Activated CD8-positive, alpha-beta T cell treated with anti-CD3 and anti-CD28 coated beads, Interleukin-2, amount 10 ng/mL, durations not matched to agents 7 days and 5 days (primary cell): Measurements from ENCODE around the gene MYO5B. TPM values are rescaled to one million over a fixed set of nuclear protein-coding genes. Genes with fewer than 3 reads are reported as not detected.

Experiments
- ATAC-seq: fragments of 150-1000 bp; cut with Tn5 transposase; one replicate; pipeline ENCODE4 v1.10.0; 2021; ENCODE audit warnings: moderate library complexity
- CTCF ChIA-PET: fragments of 350-600 bp; sonication (Branson Sonifier 250); formaldehyde crosslinking; loops from one replicate; lab custom pipeline; 2021; ENCODE audit warnings: antibody characterized with exemption; lab: Charles Lee
- POLR2A ChIA-PET: fragments of 350-600 bp; sonication (Branson Sonifier 250); formaldehyde crosslinking; loops from one replicate; lab custom pipeline; 2021; ENCODE audit warnings: antibody characterized with exemption; lab: Charles Lee
- DNase-seq: peaks from one replicate; pipeline ENCODE4 v3.0.0-alpha.2; 2020
- H3K27ac Mint-ChIP-seq: one replicate; pipeline ENCODE4 v1.8.0; 2021; ENCODE audit warnings: mild to moderate bottlenecking, mixed read lengths
- H3K27me3 Mint-ChIP-seq: one replicate; pipeline ENCODE4 v1.8.0; 2021; ENCODE audit warnings: low read depth, mixed read lengths
- H3K36me3 Mint-ChIP-seq: one replicate; pipeline ENCODE4 v1.8.0; 2021; ENCODE audit warnings: low read depth, mixed read lengths
- H3K4me1 Mint-ChIP-seq: one replicate; pipeline ENCODE4 v1.8.0; 2021; ENCODE audit warnings: low read depth, mixed read lengths
- H3K4me3 Mint-ChIP-seq: one replicate; pipeline ENCODE4 v1.8.0; 2021; ENCODE audit warnings: mild to moderate bottlenecking, mixed read lengths
- H3K9me3 Mint-ChIP-seq: one replicate; pipeline ENCODE4 v1.8.0; 2022; ENCODE audit warnings: mixed read lengths; ENCODE audit not compliant: insufficient read depth
- total RNA-seq, 2 experiments: library from RNA; stranded (reverse); gene quantifications; one replicate each; pipeline ENCODE4 v1.2.3, GENCODE V29; 2021

The MYO5B gene
- total RNA-seq, 2 experiments from 2014 or later, result not detected

DNA sequence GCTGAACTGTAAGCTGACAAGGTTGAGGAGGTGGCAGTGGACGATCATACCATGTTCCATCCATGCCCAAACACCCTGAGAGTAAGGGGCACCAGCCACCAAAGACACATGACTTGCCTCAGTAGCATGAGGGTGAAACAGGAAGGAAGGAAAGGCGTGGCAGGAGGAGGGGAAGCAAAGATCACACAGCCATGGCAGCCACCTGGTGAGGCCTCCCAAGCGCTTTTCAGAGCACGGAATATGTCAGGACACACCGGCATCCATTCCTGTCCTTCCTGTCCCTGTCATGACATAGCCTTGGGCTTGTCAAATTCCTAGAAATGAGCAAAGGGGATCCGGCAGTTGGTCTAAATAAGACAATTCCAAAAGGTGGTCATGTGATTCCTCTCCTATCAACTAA lies 118.7 kb downstream of the MYO5B start:
- DNase-seq (no peak), ATAC-seq (no peak)
- CTCF ChIA-PET, result no interaction called here
- Mint-ChIP-seq H3K4me3 (no peak overlapping the region), H3K27me3 (peaks cover 10% of the 10 kb centered on the region), H3K36me3 (no peaks in the 10 kb centered on the region), H3K27ac (no peak overlapping the region), H3K9me3 (no peaks in the 10 kb centered on the region), H3K4me1 (no peaks in the 10 kb centered on the region)
- POLR2A ChIA-PET, result no interaction called here

GRCh38 chr18:50075772-50076171 lies 119.2 kb downstream of the MYO5B start:
- CTCF ChIA-PET, result no interaction called here
- Mint-ChIP-seq H3K27ac (no peak overlapping the region), H3K9me3 (no peaks in the 10 kb centered on the region), H3K4me3 (no peak overlapping the region), H3K27me3 (peaks cover 6% of the 10 kb centered on the region), H3K4me1 (no peaks in the 10 kb centered on the region), H3K36me3 (no peaks in the 10 kb centered on the region)
- POLR2A ChIA-PET, result no interaction called here
- no peak for ATAC-seq
- DNase-seq, result no peak

DNA sequence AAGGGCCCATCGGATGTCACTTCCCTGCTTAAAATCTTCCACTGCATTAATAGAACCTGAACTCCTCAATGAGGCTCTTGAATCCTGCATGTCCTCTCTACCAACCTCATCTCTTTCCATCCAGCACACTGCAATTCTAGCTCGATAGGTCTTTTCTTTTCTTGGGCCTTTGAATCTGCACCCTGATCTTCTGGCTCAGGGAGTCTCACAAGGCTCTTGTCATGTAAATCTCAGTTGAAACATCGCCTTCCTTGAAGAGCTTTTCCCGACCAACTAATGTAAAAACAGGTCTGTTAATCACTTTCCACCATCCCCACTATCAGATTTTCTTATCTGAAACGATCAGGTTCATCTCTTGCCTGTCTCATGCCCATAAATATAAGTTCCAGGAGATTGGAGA lies 120.5 kb downstream of the MYO5B start:
- Mint-ChIP-seq H3K4me1 (no peaks in the 10 kb centered on the region), H3K27me3 (peaks cover 3% of the 10 kb centered on the region), H3K9me3 (no peaks in the 10 kb centered on the region), H3K4me3 (no peak overlapping the region), H3K36me3 (no peaks in the 10 kb centered on the region), H3K27ac (no peak overlapping the region)
- ATAC-seq (no peak), DNase-seq (no peak)
- ChIA-PET POLR2A (no interaction called here), CTCF (no interaction called here)

DNA sequence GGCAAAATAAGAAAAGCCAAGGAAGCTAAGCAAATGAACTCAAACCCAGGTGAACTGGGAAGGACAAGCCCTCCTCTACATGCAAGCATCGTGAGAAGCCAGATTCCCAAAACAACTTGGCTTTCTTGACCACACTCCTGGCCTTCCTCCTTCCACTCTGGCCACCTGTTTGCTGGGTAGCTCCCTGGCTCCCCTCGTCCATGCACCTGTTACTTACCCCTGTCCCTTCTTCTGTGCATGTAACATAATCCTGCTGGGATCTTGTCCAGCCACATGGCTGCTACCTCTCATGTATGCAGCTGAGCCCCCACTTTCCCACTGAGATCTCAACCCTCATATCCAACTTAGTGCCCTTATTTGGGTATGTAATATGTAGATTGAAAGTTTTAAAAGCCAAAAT lies 121.6 kb downstream of the MYO5B start:
- H3K27ac Mint-ChIP-seq, result no peak overlapping the region
- H3K36me3 Mint-ChIP-seq, result no peaks in the 10 kb centered on the region
- POLR2A ChIA-PET, result no interaction called here
- peaks cover 6% of the 10 kb centered on the region for H3K27me3 Mint-ChIP-seq
- H3K4me3 Mint-ChIP-seq, result no peak overlapping the region
- DNase-seq (no peak), ATAC-seq (no peak)
- CTCF ChIA-PET, result no interaction called here
- H3K4me1 Mint-ChIP-seq, result no peaks in the 10 kb centered on the region
- no peaks in the 10 kb centered on the region for H3K9me3 Mint-ChIP-seq

DNA sequence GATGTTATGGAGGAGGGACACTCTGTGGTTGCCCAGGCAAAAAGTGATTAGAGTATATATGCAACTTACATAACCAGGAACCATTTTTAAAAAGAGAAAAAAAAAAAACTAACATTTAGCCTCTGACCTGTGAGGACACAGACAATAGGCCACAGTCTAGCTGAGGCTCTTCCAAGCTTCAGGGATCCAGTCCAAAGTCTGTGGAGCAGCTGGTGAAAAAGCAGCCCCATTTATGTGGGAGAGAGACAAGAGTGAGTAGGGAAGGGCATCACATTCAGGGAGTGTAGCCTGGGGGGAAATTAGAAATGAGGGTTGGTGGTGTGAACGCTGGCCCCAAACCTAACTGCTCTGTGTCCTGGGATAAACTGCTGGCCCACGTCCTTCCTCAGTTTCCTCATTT lies 122.8 kb downstream of the MYO5B start:
- Mint-ChIP-seq H3K27me3 (peaks cover 6% of the 10 kb centered on the region), H3K9me3 (no peaks in the 10 kb centered on the region), H3K4me3 (no peak overlapping the region), H3K27ac (no peak overlapping the region), H3K4me1 (no peaks in the 10 kb centered on the region), H3K36me3 (no peaks in the 10 kb centered on the region)
- DNase-seq (no peak), ATAC-seq (no peak)
- ChIA-PET CTCF (no interaction called here), POLR2A (no interaction called here)

- ATAC-seq, result no peak
- no peak overlapping the region for H3K27ac Mint-ChIP-seq
- ChIA-PET CTCF (no interaction called here), POLR2A (no interaction called here)
- no peaks in the 10 kb centered on the region for H3K4me1 Mint-ChIP-seq
- H3K9me3 Mint-ChIP-seq, result no peaks in the 10 kb centered on the region
- H3K27me3 Mint-ChIP-seq, result peaks cover 9% of the 10 kb centered on the region
- no peaks in the 10 kb centered on the region for H3K36me3 Mint-ChIP-seq
- no peak overlapping the region for H3K4me3 Mint-ChIP-seq
- no peak for DNase-seq
Measured at GRCh38 chr18:50071397-50071796, 123.5 kb downstream of the MYO5B start.

DNA sequence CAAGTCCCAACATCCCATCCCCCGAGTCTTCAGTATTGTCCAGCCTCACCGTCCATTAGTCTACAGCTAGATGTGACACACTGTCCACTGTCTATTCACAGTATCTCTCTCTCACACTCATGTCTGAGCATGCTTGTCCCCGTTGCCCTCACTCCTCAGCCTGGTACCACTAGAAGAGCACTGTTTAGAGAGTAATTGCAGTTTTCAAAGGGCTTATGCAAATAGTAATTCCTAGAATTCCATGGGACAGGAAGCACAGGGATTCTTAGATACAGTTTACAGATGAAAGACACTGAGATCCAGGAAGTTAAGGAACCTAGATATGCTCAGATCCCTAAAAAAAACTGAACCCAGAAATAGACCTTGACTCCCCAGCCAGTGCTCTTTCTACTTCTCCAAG lies 125.5 kb downstream of the MYO5B start:
- ATAC-seq, result no peak
- no peak overlapping the region for H3K27ac Mint-ChIP-seq

GRCh38 chr18:50065527-50065926 lies 129.4 kb downstream of the MYO5B start:
- ATAC-seq, result no peak
- CTCF ChIA-PET, result no interaction called here
- H3K27ac Mint-ChIP-seq, result no peak overlapping the region

More for the DNA sequence above, 125.5 kb downstream of the MYO5B start:
- DNase-seq, result no peak
- H3K36me3 Mint-ChIP-seq, result no peaks in the 10 kb centered on the region
- ChIA-PET POLR2A (no interaction called here), CTCF (no interaction called here)
- no peaks in the 10 kb centered on the region for H3K9me3 Mint-ChIP-seq
- H3K4me3 Mint-ChIP-seq, result no peak overlapping the region
- H3K4me1 Mint-ChIP-seq, result no peaks in the 10 kb centered on the region
- H3K27me3 Mint-ChIP-seq, result peaks cover 13% of the 10 kb centered on the region

GRCh38 chr18:50065039-50065438 lies 129.9 kb downstream of the MYO5B start:
- Mint-ChIP-seq H3K9me3 (no peaks in the 10 kb centered on the region), H3K36me3 (no peaks in the 10 kb centered on the region), H3K27me3 (peaks cover 13% of the 10 kb centered on the region), H3K27ac (no peak overlapping the region), H3K4me3 (no peak overlapping the region), H3K4me1 (no peaks in the 10 kb centered on the region)
- CTCF ChIA-PET, result no interaction called here
- no peak for DNase-seq
- POLR2A ChIA-PET, result no interaction called here
- no peak for ATAC-seq

More at GRCh38 chr18:50065527-50065926, 129.4 kb downstream of the MYO5B start:
- DNase-seq, result no peak
- Mint-ChIP-seq H3K36me3 (no peaks in the 10 kb centered on the region), H3K27me3 (peaks cover 13% of the 10 kb centered on the region), H3K4me1 (no peaks in the 10 kb centered on the region), H3K9me3 (no peaks in the 10 kb centered on the region), H3K4me3 (no peak overlapping the region)
- POLR2A ChIA-PET, result no interaction called here

DNA sequence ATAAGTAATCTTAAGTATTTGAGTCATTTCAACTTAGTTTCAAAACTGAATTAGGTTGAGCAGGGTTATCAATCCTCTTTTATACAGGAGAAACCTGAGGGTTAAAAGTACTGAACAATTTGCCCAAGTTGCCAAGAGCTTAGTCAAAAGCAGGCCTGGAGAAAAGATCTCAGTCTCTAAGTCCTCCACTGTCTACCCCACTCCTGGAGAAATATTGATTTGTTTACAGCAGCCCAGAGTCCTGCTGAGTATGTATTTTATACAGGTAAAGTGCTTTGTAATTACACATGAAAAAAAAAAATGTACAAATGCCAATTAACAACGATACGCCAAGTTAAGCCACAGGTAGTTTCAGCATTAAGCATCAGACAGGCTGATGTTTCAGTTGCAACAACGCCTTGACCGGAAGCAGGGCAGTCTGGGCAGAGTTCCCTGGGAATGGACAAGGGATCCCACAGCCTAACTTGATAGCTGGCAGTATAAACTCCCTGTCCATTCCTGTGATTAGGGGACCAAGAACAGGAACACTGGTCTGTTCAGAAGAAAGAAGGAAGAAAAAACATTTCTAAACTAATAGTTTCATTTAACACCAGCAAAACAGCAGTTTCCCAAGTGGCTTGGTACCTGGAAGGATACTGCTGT lies 132.9 kb downstream of the MYO5B start:
- ChIA-PET POLR2A (no interaction called here), CTCF (no interaction called here)
- no peak overlapping the region for H3K4me3 Mint-ChIP-seq
- H3K9me3 Mint-ChIP-seq, result no peaks in the 10 kb centered on the region
- H3K27ac Mint-ChIP-seq, result no peak overlapping the region
- peaks cover 20% of the 10 kb centered on the region for H3K27me3 Mint-ChIP-seq
- no peak for DNase-seq
- H3K4me1 Mint-ChIP-seq, result no peaks in the 10 kb centered on the region
- no peaks in the 10 kb centered on the region for H3K36me3 Mint-ChIP-seq
- no peak for ATAC-seq

DNA sequence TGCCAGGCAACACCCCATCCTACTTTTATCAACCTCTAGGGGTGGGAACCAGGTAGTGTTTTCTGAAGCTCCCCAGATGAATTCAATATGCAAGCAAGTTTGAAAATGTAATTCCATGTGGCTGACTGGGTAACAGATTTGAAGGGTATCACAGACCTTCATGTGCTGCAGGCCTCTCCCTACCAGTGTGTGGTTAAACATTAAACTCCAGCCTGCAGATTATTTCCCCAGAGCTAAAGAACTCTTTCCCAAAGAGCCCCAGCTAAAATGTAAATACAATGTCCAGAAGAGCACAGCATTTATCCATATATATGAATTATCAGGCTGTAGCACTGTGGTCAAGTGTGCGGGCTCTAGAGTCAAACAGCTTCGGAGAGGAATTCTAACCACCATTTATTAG lies 134.1 kb downstream of the MYO5B start:
- no peak for ATAC-seq

DNA sequence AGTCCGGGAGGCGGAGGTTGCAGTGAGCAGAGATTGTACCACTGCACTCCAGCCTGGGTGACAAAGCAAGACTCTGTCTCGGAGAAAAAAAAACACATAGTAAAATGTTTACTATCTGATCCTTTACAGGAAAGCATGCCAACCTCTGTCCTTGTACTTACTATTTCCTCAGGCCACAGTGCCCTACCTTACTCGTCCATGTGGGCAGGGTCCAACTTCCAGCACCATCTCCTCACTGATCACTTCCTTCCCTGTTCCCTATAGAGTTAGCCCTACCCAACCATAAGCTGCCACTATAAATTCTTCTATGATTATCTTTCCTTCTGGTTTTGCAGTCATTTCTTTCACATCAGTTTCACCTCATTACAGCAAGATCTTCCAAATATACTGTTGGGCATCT lies 136.2 kb downstream of the MYO5B start:
- no peaks in the 10 kb centered on the region for H3K4me1 Mint-ChIP-seq
- no peaks in the 10 kb centered on the region for H3K9me3 Mint-ChIP-seq
- DNase-seq, result no peak
- no peak overlapping the region for H3K4me3 Mint-ChIP-seq
- H3K36me3 Mint-ChIP-seq, result no peaks in the 10 kb centered on the region
- ChIA-PET POLR2A (no interaction called here), CTCF (no interaction called here)
- no peak overlapping the region for H3K27ac Mint-ChIP-seq
- H3K27me3 Mint-ChIP-seq, result peaks cover 21% of the 10 kb centered on the region
- ATAC-seq, result no peak

More for the DNA sequence above, 134.1 kb downstream of the MYO5B start:
- no peak overlapping the region for H3K4me3 Mint-ChIP-seq
- no peaks in the 10 kb centered on the region for H3K4me1 Mint-ChIP-seq
- no peak for DNase-seq
- H3K27me3 Mint-ChIP-seq, result peaks cover 14% of the 10 kb centered on the region
- ChIA-PET POLR2A (no interaction called here), CTCF (no interaction called here)
- no peaks in the 10 kb centered on the region for H3K9me3 Mint-ChIP-seq
- no peak overlapping the region for H3K27ac Mint-ChIP-seq
- H3K36me3 Mint-ChIP-seq, result no peaks in the 10 kb centered on the region

DNA sequence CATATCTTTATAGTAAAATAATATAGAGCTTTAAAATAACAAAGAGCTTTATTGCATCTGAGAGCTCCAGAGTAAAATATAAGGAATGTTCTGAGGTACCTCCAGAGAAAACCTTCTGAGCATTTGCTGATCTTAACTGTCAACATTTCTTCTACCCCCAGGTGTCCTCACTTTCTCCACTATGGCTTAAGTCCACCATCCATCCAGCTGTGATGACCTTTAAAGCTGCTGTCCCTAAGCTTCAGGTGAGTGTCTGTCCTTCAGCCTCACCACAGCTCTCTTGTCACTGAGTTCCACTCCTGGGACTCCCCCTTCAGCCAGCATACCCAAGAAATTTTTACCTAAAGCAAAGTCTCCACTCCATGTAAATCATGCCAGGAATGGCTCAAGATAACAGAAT lies 137.9 kb downstream of the MYO5B start:
- Mint-ChIP-seq H3K4me3 (no peak overlapping the region), H3K36me3 (no peaks in the 10 kb centered on the region), H3K4me1 (no peaks in the 10 kb centered on the region), H3K27ac (no peak overlapping the region), H3K9me3 (no peaks in the 10 kb centered on the region), H3K27me3 (peaks cover 23% of the 10 kb centered on the region)
- no peak for DNase-seq
- ChIA-PET POLR2A (no interaction called here), CTCF (interaction anchor here (2.3 kb wide), 1 partner anchor 300 kb away, joined by 7 read pairs; no protein-coding TSS in a partner anchor)
- no peak for ATAC-seq
